Osteoblast (primary cell): Measurements from ENCODE around the gene RAP1GAP. TPM values are rescaled to one million over a fixed set of nuclear protein-coding genes. Genes with fewer than 3 reads are reported as not detected.
A peak's percentile ranks its signal among the peaks of the same experiment; 100 is the strongest.

Experiments used
- DNase-seq: peaks from one replicate; pipeline ENCODE4 v3.0.0; 2011; ENCODE audit warnings: low spot score, mixed read lengths; ENCODE audit not compliant: insufficient read length; ENCODE audit errors: missing footprints
- H2AFZ ChIP-seq: 2 replicates; pipeline ENCODE4 v1.6.0; 2011; ENCODE audit warnings: mild to moderate bottlenecking, low read length
- H3K27ac ChIP-seq: 2 replicates; pipeline ENCODE4 v1.5.1; 2011; ENCODE audit warnings: mild to moderate bottlenecking, low read depth, low read length, moderate library complexity
- H3K27me3 ChIP-seq: 2 replicates; pipeline ENCODE4 v1.6.0; 2012; ENCODE audit warnings: mild to moderate bottlenecking, control low read depth, inconsistent platforms, low read length, moderate library complexity; ENCODE audit not compliant: insufficient read depth
- H3K36me3 ChIP-seq: 2 replicates; pipeline ENCODE4 v1.5.1; 2011; ENCODE audit warnings: mild to moderate bottlenecking, low read length, control low read depth, moderate library complexity; ENCODE audit not compliant: insufficient read depth
- H3K4me1 ChIP-seq: 2 replicates; pipeline ENCODE4 v1.5.1; 2011; ENCODE audit warnings: mild to moderate bottlenecking, low read length, control low read depth, moderate library complexity; ENCODE audit not compliant: insufficient read depth
- H3K4me2 ChIP-seq: 2 replicates; pipeline ENCODE4 v1.6.0; 2011; ENCODE audit warnings: mild to moderate bottlenecking, low read length; ENCODE audit not compliant: insufficient read depth
- H3K4me3 ChIP-seq: fragments of 200-600 bp; sonication (generic); 3 replicates; pipeline ENCODE4 v1.5.1; 2012; ENCODE audit warnings: mild to moderate bottlenecking, low read length, inconsistent platforms; ENCODE audit not compliant: insufficient read depth
- H3K79me2 ChIP-seq: 2 replicates; pipeline ENCODE4 v1.6.0; 2012; ENCODE audit warnings: mild to moderate bottlenecking, low read length, control low read depth, inconsistent platforms; ENCODE audit not compliant: insufficient read depth
- H3K9me3 ChIP-seq: 2 replicates; pipeline ENCODE4 v1.5.1; 2011; ENCODE audit warnings: low read depth, low read length, control low read depth
- H4K20me1 ChIP-seq: 2 replicates; pipeline ENCODE4 v1.6.0; 2012; ENCODE audit warnings: mild to moderate bottlenecking, low read length, control low read depth; ENCODE audit not compliant: insufficient read depth
- total RNA-seq: library from RNA; depleted of rRNA; stranded (reverse); fragments of >200 nt; gene quantifications from 2 replicates; pipeline ENCODE4 v1.2.3, GENCODE V29; 2012
- TF ChIP-seq, protein P1 (sequence below): IDR thresholded peaks from 2 replicates; pipeline ENCODE4 v1.5.1; 2011; ENCODE audit warnings: mild to moderate bottlenecking, low read depth, low read length, moderate library complexity; ENCODE audit errors: extremely low read depth

The RAP1GAP gene
- total RNA-seq, 1 donor, result under 0.01 TPM

DNA sequence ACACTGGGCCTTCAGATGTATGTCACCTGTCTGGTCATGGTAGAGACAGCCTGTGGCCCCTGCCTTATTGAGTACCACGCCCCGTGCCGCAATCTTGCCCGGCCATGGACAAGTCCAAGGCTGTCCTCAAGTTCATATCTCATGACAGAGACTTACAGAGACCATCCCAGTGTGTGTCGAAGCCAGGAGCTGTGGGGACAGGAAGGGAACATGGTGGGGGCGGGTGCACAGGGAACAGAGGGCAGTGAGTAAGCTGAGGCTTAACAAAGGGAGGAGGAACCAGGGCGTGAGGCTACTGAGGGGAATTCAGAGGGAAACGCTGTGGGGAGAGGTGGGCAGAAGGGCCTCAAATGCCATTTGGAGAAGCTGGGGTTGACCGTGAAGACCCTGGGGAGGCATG, 84.1 kb downstream of the RAP1GAP start:
- peak; percentile 90 for DNase-seq
- no peak overlapping the region for H3K4me2 ChIP-seq
- no peaks in the 10 kb centered on the region for H3K9me3 ChIP-seq
- H3K27ac ChIP-seq, result no peak overlapping the region
- H3K4me1 ChIP-seq, result peaks cover 23% of the 10 kb centered on the region
- TF ChIP-seq, protein P1, sequence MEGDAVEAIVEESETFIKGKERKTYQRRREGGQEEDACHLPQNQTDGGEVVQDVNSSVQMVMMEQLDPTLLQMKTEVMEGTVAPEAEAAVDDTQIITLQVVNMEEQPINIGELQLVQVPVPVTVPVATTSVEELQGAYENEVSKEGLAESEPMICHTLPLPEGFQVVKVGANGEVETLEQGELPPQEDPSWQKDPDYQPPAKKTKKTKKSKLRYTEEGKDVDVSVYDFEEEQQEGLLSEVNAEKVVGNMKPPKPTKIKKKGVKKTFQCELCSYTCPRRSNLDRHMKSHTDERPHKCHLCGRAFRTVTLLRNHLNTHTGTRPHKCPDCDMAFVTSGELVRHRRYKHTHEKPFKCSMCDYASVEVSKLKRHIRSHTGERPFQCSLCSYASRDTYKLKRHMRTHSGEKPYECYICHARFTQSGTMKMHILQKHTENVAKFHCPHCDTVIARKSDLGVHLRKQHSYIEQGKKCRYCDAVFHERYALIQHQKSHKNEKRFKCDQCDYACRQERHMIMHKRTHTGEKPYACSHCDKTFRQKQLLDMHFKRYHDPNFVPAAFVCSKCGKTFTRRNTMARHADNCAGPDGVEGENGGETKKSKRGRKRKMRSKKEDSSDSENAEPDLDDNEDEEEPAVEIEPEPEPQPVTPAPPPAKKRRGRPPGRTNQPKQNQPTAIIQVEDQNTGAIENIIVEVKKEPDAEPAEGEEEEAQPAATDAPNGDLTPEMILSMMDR, result no peak
- no peaks in the 10 kb centered on the region for H3K79me2 ChIP-seq
- H3K27me3 ChIP-seq, result peaks cover under 1% of the 10 kb centered on the region
- no peaks in the 10 kb centered on the region for H3K36me3 ChIP-seq
- no peak overlapping the region for H3K4me3 ChIP-seq
- H2AFZ ChIP-seq, result no peak overlapping the region
- H4K20me1 ChIP-seq, result no peaks in the 10 kb centered on the region

- H3K4me1 ChIP-seq, result peaks cover 23% of the 10 kb centered on the region
These were observed 85.1 kb downstream of the RAP1GAP start for GRCh38 chr1:21584096-21584495.

GRCh38 chr1:21579791-21580190, 89.4 kb downstream of the RAP1GAP start:
- Histone ChIP-seq H3K4me3 (no peak overlapping the region), H3K27me3 (peaks cover 6% of the 10 kb centered on the region), H3K4me1 (peaks cover under 1% of the 10 kb centered on the region), H3K4me2 (no peak overlapping the region), H4K20me1 (peaks cover 3% of the 10 kb centered on the region), H3K79me2 (no peaks in the 10 kb centered on the region), H3K9me3 (no peaks in the 10 kb centered on the region), H2AFZ (no peak overlapping the region), H3K36me3 (no peaks in the 10 kb centered on the region), H3K27ac (no peak overlapping the region)
- TF ChIP-seq, protein P1, result no peak
- peak; percentile 89 for DNase-seq

More at GRCh38 chr1:21584096-21584495, 85.1 kb downstream of the RAP1GAP start:
- Histone ChIP-seq H2AFZ (no peak overlapping the region), H3K27ac (no peak overlapping the region), H3K9me3 (no peaks in the 10 kb centered on the region), H3K36me3 (no peaks in the 10 kb centered on the region), H3K79me2 (no peaks in the 10 kb centered on the region), H3K4me3 (no peak overlapping the region), H3K27me3 (peaks cover 6% of the 10 kb centered on the region), H4K20me1 (no peaks in the 10 kb centered on the region), H3K4me2 (no peak overlapping the region)
- DNase-seq, result peak; percentile 11
- TF ChIP-seq, protein P1, result no peak

DNA sequence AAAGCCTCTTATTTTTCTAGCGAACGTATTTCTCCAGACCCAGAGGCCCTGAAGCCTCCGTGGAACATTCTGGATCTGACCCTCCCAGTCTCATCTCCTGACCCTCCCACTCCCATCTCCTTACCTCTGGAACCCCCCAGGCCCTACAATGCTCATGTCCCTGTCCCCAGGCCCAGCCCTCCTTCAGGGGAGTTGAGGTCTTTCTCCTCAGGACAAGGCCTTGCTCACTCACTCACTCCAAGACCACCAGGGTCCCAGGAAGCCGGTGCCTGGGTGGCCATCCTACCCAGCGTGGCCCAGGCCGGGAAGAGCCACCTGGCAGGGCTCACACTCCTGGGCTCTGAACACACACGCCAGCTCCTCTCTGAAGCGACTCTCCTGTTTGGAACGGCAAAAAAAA, 91.2 kb downstream of the RAP1GAP start:
- H3K27ac ChIP-seq, result no peak overlapping the region
- no peak overlapping the region for H3K4me2 ChIP-seq
- DNase-seq, result peak; percentile 60
- H3K27me3 ChIP-seq, result peaks cover 6% of the 10 kb centered on the region
- TF ChIP-seq, protein P1, result no peak
- H4K20me1 ChIP-seq, result peaks cover 3% of the 10 kb centered on the region
- no peak overlapping the region for H3K4me3 ChIP-seq
- H3K79me2 ChIP-seq, result no peaks in the 10 kb centered on the region
- no peaks in the 10 kb centered on the region for H3K36me3 ChIP-seq
- H2AFZ ChIP-seq, result no peak overlapping the region
- H3K4me1 ChIP-seq, result peaks cover 11% of the 10 kb centered on the region
- no peaks in the 10 kb centered on the region for H3K9me3 ChIP-seq
